SK-N-MC (cell line): ENCODE data around the gene NEGR1.

Source experiments
- DNase-seq: peaks from one replicate; pipeline ENCODE4 v3.0.0-alpha.2; 2011; ENCODE audit warnings: low read depth, low spot score
- H3K27ac ChIP-seq: fragments of 200-600 bp; sonication (generic); 2 replicates; pipeline ENCODE4 v1.5.1; 2016; ENCODE audit warnings: mixed run types
- H3K36me3 ChIP-seq: fragments of 200-600 bp; sonication (generic); 2 replicates; pipeline ENCODE4 v1.6.1; 2017; ENCODE audit warnings: antibody characterized with exemption, low read length, mixed read lengths; ENCODE audit not compliant: insufficient read depth
- H3K4me3 ChIP-seq: fragments of 200-600 bp; sonication (generic); 2 replicates; pipeline ENCODE4 v1.5.1; 2016
- H3K9ac ChIP-seq: fragments of 200-600 bp; sonication (generic); 2 replicates; pipeline ENCODE4 v1.8.0; 2017; ENCODE audit warnings: mixed run types, mixed read lengths; ENCODE audit not compliant: insufficient read length
- H3K9me3 ChIP-seq: fragments of 200-600 bp; sonication (generic); 2 replicates; pipeline ENCODE4 v1.6.1; 2017; ENCODE audit warnings: low read depth, mild to moderate bottlenecking, antibody characterized with exemption, low read length, moderate library complexity, mixed read lengths
- EZH2 ChIP-seq: fragments of 200-600 bp; sonication (generic); IDR thresholded peaks from one replicate; pipeline ENCODE4 v1.6.1; 2017; ENCODE audit warnings: antibody characterized with exemption
- FOXP2 ChIP-seq: optimal IDR thresholded peaks from 2 replicates; pipeline ENCODE3; 2011; ENCODE audit warnings: mild to moderate bottlenecking, moderate library complexity; ENCODE audit not compliant: insufficient read depth; ENCODE audit errors: extremely low read length, control extremely low read depth
- POLR2AphosphoS5 ChIP-seq: IDR thresholded peaks from 2 replicates; pipeline ENCODE4 v1.6.1; 2012; ENCODE audit warnings: mild to moderate bottlenecking, low read depth, low read length, borderline replicate concordance

NEGR1 gene

GRCh38 chr1:71655604-71656003 is 626.7 kb downstream of the NEGR1 start:
- TF ChIP-seq FOXP2: no peak
- no peak for TF ChIP-seq EZH2
- TF ChIP-seq POLR2AphosphoS5: no peak
- H3K4me3 ChIP-seq: no peak overlapping the region
- no peak overlapping the region for H3K9ac ChIP-seq
- H3K9me3 ChIP-seq: no peaks in the 10 kb centered on the region
- H3K27ac ChIP-seq: no peak overlapping the region
- no peak for DNase-seq
- no peaks in the 10 kb centered on the region for H3K36me3 ChIP-seq

GRCh38 chr1:71653952-71654351 is 628.4 kb downstream of the NEGR1 start:
- Histone ChIP-seq H3K9ac (no peak overlapping the region), H3K27ac (no peak overlapping the region), H3K4me3 (no peak overlapping the region), H3K9me3 (no peaks in the 10 kb centered on the region), H3K36me3 (no peaks in the 10 kb centered on the region)
- TF ChIP-seq POLR2AphosphoS5: no peak
- no peak for TF ChIP-seq EZH2
- no peak for TF ChIP-seq FOXP2
- DNase-seq: no peak

- no peaks in the 10 kb centered on the region for H3K9me3 ChIP-seq
- H3K4me3 ChIP-seq: no peak overlapping the region
- H3K27ac ChIP-seq: no peak overlapping the region
- no peaks in the 10 kb centered on the region for H3K36me3 ChIP-seq
- TF ChIP-seq POLR2AphosphoS5 (no peak), EZH2 (no peak), FOXP2 (no peak)
- H3K9ac ChIP-seq: no peak overlapping the region
- DNase-seq: no peak
Observed at GRCh38 chr1:71651214-71651613, 631.1 kb downstream of the NEGR1 start.

- Histone ChIP-seq H3K9ac (no peak overlapping the region), H3K4me3 (peak overlapping the region; percentile 44), H3K9me3 (no peaks in the 10 kb centered on the region), H3K27ac (peak overlapping the region; percentile 58), H3K36me3 (no peaks in the 10 kb centered on the region)
- DNase-seq: peak; percentile 37
- TF ChIP-seq POLR2AphosphoS5: no peak
- no peak for TF ChIP-seq EZH2
- TF ChIP-seq FOXP2: no peak
Observed at GRCh38 chr1:71650119-71650518, 632.2 kb downstream of the NEGR1 start.

GRCh38 chr1:71649608-71650007 is 632.7 kb downstream of the NEGR1 start:
- no peak for TF ChIP-seq FOXP2
- TF ChIP-seq EZH2: no peak
- no peak for TF ChIP-seq POLR2AphosphoS5
- no peak for DNase-seq
- Histone ChIP-seq H3K4me3 (peak overlapping the region; percentile 44), H3K9me3 (no peaks in the 10 kb centered on the region), H3K9ac (no peak overlapping the region), H3K36me3 (no peaks in the 10 kb centered on the region), H3K27ac (peak overlapping the region; percentile 58; the same call in 1 of the 2 replicates)

- no peak for DNase-seq
- H3K4me3 ChIP-seq: no peak overlapping the region
Observed at GRCh38 chr1:71647513-71648300, 634.6 kb downstream of the NEGR1 start.

GRCh38 chr1:71645015-71645414 is 637.3 kb downstream of the NEGR1 start:
- TF ChIP-seq FOXP2 (no peak), POLR2AphosphoS5 (no peak)
- no peak overlapping the region for H3K4me3 ChIP-seq
- no peaks in the 10 kb centered on the region for H3K36me3 ChIP-seq
- H3K9ac ChIP-seq: no peak overlapping the region
- DNase-seq: no peak
- no peak overlapping the region for H3K27ac ChIP-seq
- H3K9me3 ChIP-seq: no peaks in the 10 kb centered on the region

More at GRCh38 chr1:71647513-71648300, 634.6 kb downstream of the NEGR1 start:
- Histone ChIP-seq H3K9me3 (no peaks in the 10 kb centered on the region), H3K27ac (no peak overlapping the region), H3K36me3 (no peaks in the 10 kb centered on the region), H3K9ac (no peak overlapping the region)
- TF ChIP-seq POLR2AphosphoS5 (no peak), FOXP2 (no peak), EZH2 (no peak)

GRCh38 chr1:71641903-71642302 is 640.4 kb downstream of the NEGR1 start:
- no peak overlapping the region for H3K4me3 ChIP-seq
- no peaks in the 10 kb centered on the region for H3K36me3 ChIP-seq
- no peak for DNase-seq
- no peak overlapping the region for H3K27ac ChIP-seq
- no peak overlapping the region for H3K9ac ChIP-seq
- H3K9me3 ChIP-seq: no peaks in the 10 kb centered on the region
- TF ChIP-seq POLR2AphosphoS5: no peak
- no peak for TF ChIP-seq FOXP2
- no peak for TF ChIP-seq EZH2
